SW480 (cell line): Measurements from ENCODE around the gene VIT.
A peak's percentile ranks its signal among the peaks of the same experiment; 100 is the strongest.
"Not testable (repeated sequence)": the region's sequence is repeated elsewhere in the genome, so short reads cannot be mapped to it uniquely, and the experiment has no call there.

Experiments
- DNase-seq: peaks from one replicate; pipeline ENCODE4 v3.0.0-alpha.2; 2016; ENCODE audit warnings: low spot score

VIT gene

GRCh38 chr2:36807223-36807886 lies 110.8 kb downstream of the VIT start:
- no peak for DNase-seq

DNA sequence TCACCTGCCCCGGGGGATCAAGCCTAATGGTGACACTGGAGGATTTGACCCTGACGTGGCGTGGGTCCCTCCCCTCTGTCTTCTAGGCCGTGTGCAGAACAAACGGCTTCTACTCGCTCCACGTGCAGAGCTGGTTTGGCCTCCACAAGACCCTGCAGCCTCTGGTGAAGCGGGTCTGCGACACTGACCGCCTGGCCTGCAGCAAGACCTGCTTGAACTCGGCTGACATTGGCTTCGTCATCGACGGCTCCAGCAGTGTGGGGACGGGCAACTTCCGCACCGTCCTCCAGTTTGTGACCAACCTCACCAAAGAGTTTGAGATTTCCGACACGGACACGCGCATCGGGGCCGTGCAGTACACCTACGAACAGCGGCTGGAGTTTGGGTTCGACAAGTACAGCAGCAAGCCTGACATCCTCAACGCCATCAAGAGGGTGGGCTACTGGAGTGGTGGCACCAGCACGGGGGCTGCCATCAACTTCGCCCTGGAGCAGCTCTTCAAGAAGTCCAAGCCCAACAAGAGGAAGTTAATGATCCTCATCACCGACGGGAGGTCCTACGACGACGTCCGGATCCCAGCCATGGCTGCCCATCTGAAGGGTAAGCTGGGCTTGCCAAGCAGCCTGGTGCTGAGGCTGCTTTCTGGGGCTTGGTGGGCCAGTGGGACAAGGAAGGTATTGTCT lies 112.0 kb downstream of the VIT start:
- no peak for DNase-seq

- no peak for DNase-seq
These were observed 112.5 kb downstream of the VIT start for GRCh38 chr2:36809069-36809445.

DNA sequence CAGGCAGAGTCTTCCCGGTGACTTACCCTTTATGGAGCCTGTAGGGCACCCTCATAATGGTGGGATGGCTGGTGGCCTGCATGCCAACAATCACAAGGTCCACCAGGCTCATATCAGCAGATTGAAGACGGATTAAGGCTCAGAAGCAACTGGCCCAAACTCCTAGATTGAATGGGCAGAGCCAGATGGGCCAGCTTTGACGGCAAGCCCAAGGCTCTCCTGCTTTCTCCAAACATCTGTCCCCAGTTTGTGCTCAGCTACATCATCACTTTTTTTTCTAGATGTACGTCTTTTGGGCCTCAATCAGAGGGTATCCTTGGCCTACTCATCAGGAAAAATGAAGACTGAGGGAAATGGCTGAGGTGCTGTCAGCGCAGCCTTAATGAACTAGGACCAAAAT lies 114.6 kb downstream of the VIT start:
- DNase-seq, result no peak

GRCh38 chr2:36812196-36812595 lies 115.7 kb downstream of the VIT start:
- DNase-seq, result no peak

DNA sequence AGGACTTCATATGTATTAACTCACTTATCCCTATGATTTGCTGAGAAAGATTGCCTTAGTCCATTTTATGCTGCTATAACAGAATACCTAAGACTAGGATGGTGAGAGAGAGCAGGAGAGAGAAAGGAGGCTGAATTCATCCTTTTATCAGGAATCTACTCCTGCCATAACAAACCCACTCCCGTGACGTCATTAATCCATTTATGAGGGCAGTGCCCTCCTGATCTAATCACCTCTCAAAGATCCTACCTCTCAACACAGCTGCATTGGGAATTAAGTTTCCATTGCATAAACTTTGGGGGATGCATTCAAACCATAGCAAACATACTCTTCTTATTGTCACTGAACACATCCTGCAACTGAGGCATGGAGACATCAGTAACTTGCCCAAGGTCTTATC lies 122.0 kb downstream of the VIT start:
- DNase-seq, result no peak

- DNase-seq, result no peak
These were observed 122.7 kb downstream of the VIT start for GRCh38 chr2:36819095-36819711.

DNA sequence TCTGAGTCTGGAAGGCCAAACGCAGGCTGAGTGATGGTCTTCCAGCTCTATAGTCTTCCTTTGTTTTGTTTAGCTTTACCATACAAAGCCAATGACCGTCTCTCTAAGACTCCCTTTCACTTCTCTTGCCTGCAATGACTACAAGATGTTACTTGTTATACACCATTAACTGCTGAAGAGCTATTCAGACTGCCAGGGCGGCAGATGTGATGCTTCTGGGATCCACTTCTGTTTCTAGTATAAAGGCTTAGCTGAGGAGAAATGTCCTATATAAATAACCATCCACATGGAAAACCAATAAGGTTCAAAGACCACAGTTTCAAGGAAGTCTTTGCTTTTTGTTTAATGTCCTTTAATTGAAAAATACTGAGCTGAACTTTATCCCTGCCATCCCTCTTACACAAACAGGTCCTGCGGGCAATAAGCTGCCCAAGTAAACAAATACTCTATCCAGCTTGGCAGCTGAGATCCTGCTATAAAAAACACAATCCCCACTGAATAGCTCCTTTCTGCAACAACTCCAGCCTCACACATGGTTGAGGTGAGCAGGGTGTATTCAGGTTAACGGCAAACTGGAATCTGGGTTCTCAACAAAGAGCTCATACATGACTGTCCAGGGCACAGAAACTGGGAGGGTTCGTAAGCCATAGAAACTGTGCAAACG lies 124.6 kb downstream of the VIT start:
- DNase-seq, result no peak

- DNase-seq, result no peak
These were observed 127.4 kb downstream of the VIT start for GRCh38 chr2:36823862-36824261.

- DNase-seq, result no peak
These were observed 127.8 kb downstream of the VIT start for GRCh38 chr2:36824273-36824672.

GRCh38 chr2:36824683-36825082 lies 128.2 kb downstream of the VIT start:
- not testable (repeated sequence) for DNase-seq

DNA sequence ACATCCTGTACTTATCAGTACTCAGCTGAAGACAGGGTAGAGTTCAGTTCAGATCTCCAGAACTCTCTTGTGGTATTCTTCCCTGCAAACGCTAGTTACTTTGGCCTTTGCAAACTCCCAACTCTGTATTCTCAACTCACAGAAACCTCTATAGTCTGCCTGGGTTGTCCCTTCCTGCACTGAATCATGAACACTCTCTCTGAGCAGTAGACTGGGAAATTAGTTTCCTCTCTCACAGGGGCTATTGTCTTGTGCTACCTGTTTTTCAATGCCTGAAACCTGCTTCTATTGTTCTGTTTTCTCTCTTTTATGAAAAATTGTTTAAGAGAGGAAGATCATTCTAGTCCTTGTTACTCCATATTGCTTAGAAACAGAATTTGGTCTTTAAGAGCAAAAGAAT lies 134.7 kb downstream of the VIT start:
- no peak for DNase-seq

DNA sequence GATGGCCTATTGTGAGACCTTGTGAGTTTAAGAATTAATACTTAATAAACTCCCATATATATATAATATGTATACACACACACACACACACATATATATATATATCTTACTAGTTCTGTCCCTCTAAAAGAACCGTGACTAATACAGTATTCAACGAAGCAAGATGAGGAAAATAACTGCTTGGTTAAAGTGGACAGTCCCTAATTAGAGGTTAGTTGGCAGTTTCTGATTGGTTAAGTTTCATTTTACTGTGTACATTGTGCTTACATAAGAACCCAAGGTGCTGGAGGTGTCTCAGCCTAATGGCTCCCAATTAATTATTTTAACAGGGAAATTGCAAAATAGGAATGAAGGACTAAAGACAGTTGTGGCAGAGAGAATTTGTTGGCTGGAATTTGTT lies 137.7 kb downstream of the VIT start:
- DNase-seq, result no peak

DNA sequence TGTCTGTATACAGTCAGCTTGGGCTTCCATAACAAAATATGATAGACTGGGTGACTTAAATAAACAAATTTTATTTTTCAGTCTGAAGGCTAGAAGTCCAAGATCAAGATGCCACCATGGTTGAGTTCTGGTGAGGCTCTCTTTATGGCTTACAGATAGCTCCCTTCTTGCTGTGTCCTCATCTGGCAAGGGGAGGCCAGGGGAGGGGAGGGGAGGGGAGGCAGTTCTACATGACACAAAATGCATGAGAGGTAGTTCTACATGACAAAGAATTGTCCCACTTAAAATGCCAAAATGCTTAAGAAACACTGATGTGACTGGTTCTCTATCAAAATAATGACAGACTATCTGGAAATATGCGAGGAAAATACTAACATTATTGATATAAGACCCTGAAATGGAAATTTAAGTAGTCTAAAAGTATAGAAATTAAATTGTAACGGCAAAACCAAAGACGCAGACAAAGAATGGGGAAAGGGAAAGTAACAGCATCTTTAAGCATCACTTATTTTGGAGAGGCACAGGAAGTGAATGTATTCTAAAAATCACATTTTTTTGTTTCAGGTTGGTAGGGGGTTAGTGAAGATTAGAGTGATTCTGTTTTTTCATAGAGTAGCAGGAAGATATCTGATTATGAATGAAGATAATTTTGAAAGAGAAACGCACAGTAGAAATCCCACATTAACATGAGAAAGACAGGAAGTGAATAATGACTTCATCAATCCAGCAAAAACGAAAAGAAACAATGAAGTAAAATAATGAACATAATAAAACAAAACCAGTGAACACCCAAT lies 138.4 kb downstream of the VIT start:
- no peak for DNase-seq

GRCh38 chr2:36839976-36840617 lies 143.6 kb downstream of the VIT start:
- no peak for DNase-seq

GRCh38 chr2:36843838-36844237 lies 147.3 kb downstream of the VIT start:
- no peak for DNase-seq

DNA sequence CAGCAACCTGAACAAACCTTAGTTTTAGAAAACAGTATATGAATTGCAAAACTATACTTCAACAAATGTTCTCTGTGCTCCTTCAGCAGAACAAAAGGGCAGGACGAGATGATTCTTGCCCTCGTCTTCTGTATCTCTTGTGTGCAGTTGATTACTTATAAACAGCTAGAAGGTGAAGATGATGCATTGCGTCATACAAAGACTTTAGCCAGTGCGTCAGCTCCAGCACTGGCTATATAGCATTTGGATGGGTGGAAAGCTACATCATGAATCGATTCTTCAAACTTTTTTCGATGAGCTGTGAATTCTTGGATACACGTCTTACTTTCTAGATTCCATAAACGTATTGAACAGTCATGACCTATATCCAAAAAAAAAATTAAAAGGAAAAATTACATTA lies 152.8 kb downstream of the VIT start:
- DNase-seq, result no peak

- DNase-seq, result no peak
These were observed 157.7 kb downstream of the VIT start for GRCh38 chr2:36854241-36854640.

GRCh38 chr2:36855429-36855828 lies 158.9 kb downstream of the VIT start:
- DNase-seq, result no peak

DNA sequence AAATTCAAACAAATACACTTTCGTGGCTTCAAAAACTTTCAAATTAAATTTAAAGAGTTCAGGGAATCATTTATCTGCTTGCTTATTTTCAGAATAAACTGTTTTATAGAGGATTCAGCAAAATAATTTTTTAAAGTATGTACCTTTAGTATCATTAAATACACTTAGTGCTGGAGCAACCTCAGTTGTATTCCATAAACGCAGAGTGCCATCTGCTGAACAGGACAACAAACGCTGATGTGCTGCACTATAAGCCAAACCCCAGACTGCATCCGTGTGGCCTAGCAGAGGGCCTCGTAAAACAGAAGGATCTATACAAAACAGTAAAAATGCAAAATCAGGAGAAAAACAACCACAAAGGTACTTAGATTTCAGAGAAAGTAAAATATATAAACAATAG lies 161.2 kb downstream of the VIT start:
- no peak for DNase-seq

- DNase-seq, result peak; percentile 54
These were observed 162.3 kb downstream of the VIT start for GRCh38 chr2:36858551-36859365.
